ENCODE data around the gene CD1B.
"Not testable (repeated sequence)": the region's sequence is repeated elsewhere in the genome, so short reads cannot be mapped to it uniquely, and the experiment has no call there.

Gene CD1B

DNA sequence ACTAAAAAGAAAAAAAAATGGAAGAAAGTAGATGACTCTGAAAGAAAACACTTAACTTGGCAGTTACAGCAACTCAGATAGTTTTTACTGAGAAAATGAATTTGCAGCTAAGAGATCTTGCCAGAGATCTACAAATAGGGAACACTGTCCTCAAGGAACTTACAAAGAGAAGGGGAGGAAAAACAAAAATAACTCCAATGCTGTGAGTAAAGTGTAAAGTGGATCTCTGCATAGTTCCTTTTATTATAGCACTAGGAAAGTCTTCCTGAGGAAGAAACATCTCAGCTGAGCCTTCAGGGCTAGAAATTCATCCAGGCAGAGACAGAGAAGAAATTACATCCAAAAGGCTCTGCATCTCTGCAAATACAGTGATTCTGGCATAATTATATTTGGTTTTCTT, 3.9 kb downstream of the CD1B start:
- no peak for DNase-seq

DNA sequence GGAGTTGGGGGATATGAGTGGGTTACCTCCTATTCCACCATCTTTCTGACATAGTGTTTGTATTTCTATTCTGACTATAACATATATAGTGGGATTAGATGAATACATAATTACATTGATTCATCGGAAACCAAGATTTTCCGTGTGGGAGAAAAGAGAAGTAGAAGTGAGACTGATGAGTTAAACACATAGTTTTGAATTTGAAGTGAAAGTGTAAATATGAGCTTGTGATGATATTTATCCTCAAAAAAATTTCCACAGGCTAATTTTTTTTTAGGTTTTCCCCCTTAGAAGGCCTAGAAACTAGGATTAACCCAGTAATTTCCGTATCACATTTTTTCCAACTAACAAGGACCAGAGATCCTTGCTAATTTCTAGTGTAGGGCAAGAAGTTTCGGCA, 6.9 kb downstream of the CD1B start:
- DNase-seq, result no peak

DNA sequence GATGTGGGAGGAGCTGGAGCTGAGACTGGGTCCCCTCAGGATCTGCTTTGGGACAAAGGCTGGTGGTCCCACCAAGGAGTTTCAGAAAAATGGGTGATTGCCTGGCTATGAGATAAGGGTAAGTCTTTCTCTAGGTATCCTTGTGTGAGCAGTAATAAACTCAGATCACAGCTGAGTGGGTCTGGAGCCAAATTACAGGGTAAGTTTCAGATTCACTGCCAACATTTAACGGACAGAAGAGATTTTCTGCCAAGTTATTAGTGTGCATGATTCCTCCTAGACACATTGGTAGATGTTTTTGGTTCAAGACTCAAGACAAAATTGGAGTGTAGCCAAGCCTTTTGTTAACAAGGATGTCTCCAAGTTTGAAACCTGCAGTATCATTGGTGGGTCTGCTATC, 7.5 kb downstream of the CD1B start:
- no peak for DNase-seq

DNA sequence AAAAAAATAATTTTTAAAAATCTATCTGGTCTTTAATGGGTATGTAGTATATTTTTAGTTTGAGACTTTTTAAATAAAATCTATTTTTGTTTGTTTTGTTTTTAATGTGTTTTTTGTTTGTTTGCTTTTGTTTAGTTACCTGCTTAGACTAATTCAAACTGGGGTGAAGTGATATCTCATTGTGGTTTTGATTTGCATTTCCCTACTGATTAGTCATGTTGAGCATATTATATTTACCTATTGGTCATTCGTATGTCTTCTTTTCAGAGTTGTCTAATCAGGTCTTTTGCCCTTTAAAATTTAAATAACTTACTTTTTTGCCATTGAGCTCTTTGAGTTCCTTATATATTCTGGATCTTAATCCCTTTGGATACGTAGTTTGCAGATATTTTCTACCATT, 20.3 kb downstream of the CD1B start:
- DNase-seq, result no peak

DNA sequence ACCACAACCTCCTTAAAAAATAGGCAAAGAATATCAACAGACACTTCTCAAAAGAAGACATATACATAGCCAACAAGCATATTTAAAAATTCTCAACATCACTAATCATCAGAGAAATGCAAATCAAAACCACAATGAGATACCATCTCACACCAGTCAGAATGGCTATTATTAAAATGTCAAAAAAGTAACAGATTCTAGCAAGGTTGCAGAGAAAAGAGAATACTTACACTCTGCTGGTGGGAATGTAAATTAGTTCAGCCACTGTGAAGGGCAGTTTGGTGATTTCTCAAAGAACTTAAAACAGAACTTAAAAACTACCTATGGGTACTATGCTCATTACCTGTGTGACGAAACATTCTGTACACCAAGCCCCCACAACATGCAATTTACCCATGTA, 20.7 kb downstream of the CD1B start:
- no peak for DNase-seq

DNA sequence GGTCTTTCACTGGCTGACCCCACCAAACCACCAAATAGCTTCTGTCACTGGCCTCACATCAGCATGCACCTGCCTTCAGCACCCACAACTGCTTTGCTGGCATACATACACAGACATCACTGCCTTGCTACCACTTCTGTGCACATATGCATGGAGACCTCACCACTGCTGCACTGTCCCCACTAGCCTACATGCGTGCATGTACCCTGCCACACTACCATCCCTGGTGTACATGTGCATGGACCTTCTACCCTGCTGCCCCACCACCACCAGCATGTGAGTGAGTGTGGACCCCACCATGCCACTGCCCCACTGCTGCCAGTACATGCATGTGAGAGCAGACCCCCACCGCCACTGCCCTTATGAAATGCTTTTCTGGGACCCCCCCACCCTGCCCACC, 35.5 kb downstream of the CD1B start:
- no peak for DNase-seq

DNA sequence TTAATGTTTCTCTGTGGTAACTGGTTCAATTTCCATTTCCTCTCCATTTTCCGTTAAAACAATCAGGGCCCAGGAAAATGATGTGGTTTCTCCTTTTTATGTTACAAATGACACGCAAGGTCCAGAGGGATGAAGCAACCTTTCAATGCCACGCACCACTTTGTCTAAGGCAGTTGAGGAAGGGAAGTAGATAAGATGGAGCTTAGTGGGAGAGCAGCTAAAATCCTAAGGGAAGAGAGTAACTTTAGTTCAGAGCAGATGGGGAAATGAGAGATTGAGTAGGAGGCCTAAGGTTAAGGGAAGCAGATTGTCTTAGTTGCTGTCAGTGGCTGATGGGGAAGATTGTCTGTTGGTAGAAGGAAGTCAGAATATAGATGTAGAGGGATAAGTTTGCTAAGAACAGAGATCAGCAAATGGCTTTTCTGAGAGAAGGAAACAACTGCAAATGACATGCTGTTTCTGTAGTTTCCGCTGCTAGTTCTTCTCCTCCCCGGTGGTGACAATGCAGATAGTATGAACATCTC, 40.9 kb downstream of the CD1B start:
- no peak for DNase-seq

DNA sequence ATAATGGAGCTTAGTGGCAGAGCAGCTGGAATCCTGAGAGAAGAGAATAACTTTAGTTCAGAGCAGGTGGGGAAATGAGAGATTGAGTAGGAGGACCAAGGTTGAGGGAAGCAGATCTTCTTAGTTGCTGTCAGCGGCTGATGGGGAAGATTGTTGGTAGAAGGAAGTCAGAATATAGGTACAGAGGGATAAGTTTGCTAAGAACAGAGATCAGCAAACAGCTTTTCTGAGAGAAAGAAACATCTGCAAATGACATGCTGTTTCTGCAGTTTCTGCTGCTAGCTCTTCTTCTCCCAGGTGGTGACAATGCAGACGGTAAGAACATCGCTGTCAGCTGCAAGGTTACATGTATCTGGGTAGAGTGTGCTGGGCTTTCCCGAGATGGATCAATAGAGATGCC, 41.5 kb downstream of the CD1B start, which contains the start of gene CD1C:
Gene CD1C (plus strand): TSS at position 113 of the 400 bp plus-strand sequence. CDS start 142 bp downstream, at position 255.
- no peak for DNase-seq

DNA sequence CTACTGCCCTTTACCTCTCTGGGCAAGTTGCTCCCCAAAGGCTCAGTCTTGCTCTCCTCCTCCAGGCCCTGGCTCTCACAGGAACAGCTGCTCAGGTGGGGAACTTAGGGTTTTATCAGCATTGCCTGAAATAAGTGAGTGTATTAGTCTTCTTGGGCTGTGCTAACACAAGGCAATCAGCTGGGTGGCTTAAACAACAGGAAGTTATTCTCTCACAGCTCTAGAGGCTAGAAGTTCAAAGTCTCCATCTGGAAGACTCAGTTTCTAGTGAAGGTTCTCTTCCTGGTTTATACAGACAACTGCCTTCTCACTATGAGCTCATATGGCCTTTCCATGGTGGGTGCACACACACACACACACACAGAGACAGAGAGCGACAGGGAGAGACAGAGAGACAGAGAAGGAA, 44.4 kb downstream of the CD1B start:
- no peak for DNase-seq

DNA sequence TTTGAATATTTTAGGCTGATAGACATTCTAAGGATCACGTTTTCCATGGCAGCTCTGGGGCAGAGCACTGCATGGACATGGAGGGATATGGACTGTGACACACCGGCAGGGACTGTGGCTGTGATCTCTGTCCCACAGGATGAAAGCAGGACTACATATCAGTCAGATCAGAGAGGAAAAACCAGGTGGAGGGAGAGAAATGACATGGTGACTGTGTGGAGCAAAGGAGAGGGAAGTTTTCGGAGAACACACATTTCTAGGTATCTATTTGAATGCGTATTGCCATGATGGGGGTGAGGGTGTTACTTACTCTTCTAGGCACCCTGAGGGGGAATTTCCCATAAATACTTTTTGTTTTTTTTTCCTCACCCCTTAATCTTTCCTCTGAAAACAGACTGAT, 44.8 kb downstream of the CD1B start:
- no peak for DNase-seq

DNA sequence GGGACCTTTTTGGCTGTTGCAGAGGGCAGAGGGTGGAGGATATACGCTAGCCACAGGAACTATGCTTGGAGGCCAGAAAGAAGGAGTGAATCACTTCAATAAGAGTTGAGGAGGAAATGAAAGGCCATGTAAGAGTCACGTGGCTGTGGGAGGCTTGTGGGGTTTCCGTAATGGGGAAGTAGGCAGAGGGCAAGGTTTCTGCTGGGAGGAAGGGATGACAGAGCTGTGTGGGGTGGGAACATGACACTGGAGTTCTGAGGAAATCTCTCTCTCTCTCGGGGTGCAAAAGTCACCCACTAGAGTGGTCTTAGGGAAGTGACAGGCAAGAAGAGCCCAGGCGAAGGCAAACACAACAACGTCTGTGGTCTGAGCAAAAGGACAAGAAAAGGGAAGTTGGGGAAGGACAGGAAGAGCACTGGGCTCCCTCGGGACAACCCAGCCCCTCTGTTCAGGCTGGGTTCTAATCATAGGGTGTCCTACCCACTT, 45.5 kb downstream of the CD1B start:
- no peak for DNase-seq

DNA sequence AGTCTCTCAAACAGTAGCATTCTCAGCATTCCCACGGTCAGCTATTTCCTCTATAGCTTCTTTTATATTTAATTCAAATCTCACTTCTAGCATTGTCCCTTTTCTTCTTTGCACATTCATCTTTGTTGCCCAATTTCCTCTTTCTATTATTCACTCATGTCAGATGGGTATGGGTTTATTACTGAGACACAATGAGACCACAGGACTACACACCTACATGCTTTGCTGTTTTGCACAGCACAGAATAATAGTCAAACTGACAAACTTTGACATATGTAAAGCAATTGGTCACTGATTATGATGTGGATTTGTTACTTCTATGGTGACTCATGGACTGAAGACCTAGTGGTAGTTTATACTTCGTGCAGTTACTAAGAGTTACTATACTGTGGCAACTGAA, 47.4 kb downstream of the CD1B start:
- no peak for DNase-seq

DNA sequence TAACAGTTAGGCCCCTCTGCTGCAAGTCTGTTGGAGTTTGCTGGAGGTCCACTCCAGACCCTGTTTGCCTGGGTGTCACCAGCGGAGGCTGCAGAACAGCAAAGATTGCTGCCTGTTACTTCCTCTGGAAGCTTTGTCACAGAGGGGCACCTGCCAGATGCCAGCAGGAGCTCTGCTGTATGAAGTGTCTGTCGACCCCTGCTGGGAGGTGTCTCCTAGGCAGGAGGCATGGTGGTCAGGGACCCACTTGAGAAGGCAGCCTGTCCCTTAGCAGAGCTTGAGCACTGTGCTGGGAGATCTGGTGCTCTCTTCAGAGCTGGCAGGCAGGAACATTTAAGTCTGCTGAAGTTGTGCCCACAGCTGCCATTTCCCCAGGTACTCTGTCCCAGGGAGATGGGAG, 48.9 kb downstream of the CD1B start:
- DNase-seq, result not testable (repeated sequence)
